ENCODE measurements around the gene ZC3H12A. TPM values are rescaled to one million over a fixed set of nuclear protein-coding genes. Genes with fewer than 3 reads are reported as not detected.
A peak's percentile ranks its signal among the peaks of the same experiment; 100 is the strongest.

ZC3H12A gene
- total RNA-seq, 1 donor from 2014 or later = 14.2 TPM

GRCh38 chr1:37469386-37469785, 5.0 kb upstream of the ZC3H12A start:
- Histone ChIP-seq H3K27me3 (ENCODE audit: control insufficient read depth, insufficient read depth, low read length) (no peaks in the 10 kb centered on the region), H3K4me3 (ENCODE audit: low read depth, low read length) (no peak overlapping the region), H3K36me3 (ENCODE audit: control insufficient read depth, insufficient read depth, low read length) (no peaks in the 10 kb centered on the region)
- FAIRE-seq = no peak
- no peak for DNase-seq (ENCODE audit: low read depth)
- no peak for TF ChIP-seq CTCF (IDR thresholded peaks at IDR 0.05; ENCODE audit: insufficient read depth, low read length, severe bottlenecking)

- H3K36me3 ChIP-seq (ENCODE audit: control insufficient read depth, insufficient read depth, low read length) = peaks cover 13% of the 10 kb centered on the region
- no peaks in the 10 kb centered on the region for H3K27me3 ChIP-seq (ENCODE audit: control insufficient read depth, insufficient read depth, low read length)
- FAIRE-seq (no peak), DNase-seq (ENCODE audit: low read depth) (peak; percentile 90)
- H3K4me3 ChIP-seq (ENCODE audit: low read depth, low read length) = no peak overlapping the region
- no peak for TF ChIP-seq CTCF (IDR thresholded peaks at IDR 0.05; ENCODE audit: insufficient read depth, low read length, severe bottlenecking)
Observed at GRCh38 chr1:37471345-37472231, 2.8 kb upstream of the ZC3H12A start.

GRCh38 chr1:37472281-37472680, 2.1 kb upstream of the ZC3H12A start:
- DNase-seq (ENCODE audit: low read depth) = no peak
- H3K27me3 ChIP-seq (ENCODE audit: control insufficient read depth, insufficient read depth, low read length) = no peaks in the 10 kb centered on the region
- H3K36me3 ChIP-seq (ENCODE audit: control insufficient read depth, insufficient read depth, low read length) = peaks cover 17% of the 10 kb centered on the region
- H3K4me3 ChIP-seq (ENCODE audit: low read depth, low read length) = no peak overlapping the region
- no peak for FAIRE-seq
- TF ChIP-seq CTCF (IDR thresholded peaks at IDR 0.05; ENCODE audit: insufficient read depth, low read length, severe bottlenecking) = no peak

GRCh38 chr1:37472994-37473393, 1.4 kb upstream of the ZC3H12A start:
- H3K36me3 ChIP-seq (ENCODE audit: control insufficient read depth, insufficient read depth, low read length) = peaks cover 22% of the 10 kb centered on the region
- DNase-seq (ENCODE audit: low read depth) (no peak), FAIRE-seq (no peak)
- H3K4me3 ChIP-seq (ENCODE audit: low read depth, low read length) = no peak overlapping the region
- TF ChIP-seq CTCF (IDR thresholded peaks at IDR 0.05; ENCODE audit: insufficient read depth, low read length, severe bottlenecking) = no peak
- no peaks in the 10 kb centered on the region for H3K27me3 ChIP-seq (ENCODE audit: control insufficient read depth, insufficient read depth, low read length)

- H3K4me3 ChIP-seq (ENCODE audit: low read depth, low read length) = peak overlapping the region; percentile 80
- H3K27me3 ChIP-seq (ENCODE audit: control insufficient read depth, insufficient read depth, low read length) = no peaks in the 10 kb centered on the region
- FAIRE-seq (no peak), DNase-seq (ENCODE audit: low read depth) (no peak)
- H3K36me3 ChIP-seq (ENCODE audit: control insufficient read depth, insufficient read depth, low read length) = peaks cover 27% of the 10 kb centered on the region
- no peak for TF ChIP-seq CTCF (IDR thresholded peaks at IDR 0.05; ENCODE audit: insufficient read depth, low read length, severe bottlenecking)
Observed at GRCh38 chr1:37473431-37474045, 842 bp upstream of the ZC3H12A start.

Data from bronchial epithelial cell (primary cell).